RWPE1 (cell line): ENCODE measurements around the gene SLC27A1.
"Not testable (repeated sequence)": the region's sequence is repeated elsewhere in the genome, so short reads cannot be mapped to it uniquely, and the experiment has no call there.

Experiments
- CTCF ChIA-PET: fragments of 350-600 bp; sonication (Branson Sonifier 250); formaldehyde crosslinking; extraction: SDS; loops from one replicate; lab custom pipeline; 2021; lab: Yijun Ruan, JAX
- POLR2A ChIA-PET: fragments of 400-600 bp; formaldehyde crosslinking; extraction: SDS; loops from one replicate; lab custom pipeline; 2020; ENCODE audit warnings: antibody characterized with exemption; ENCODE audit not compliant: low non-redundant PET; lab: Yijun Ruan, JAX
- DNase-seq: peaks from one replicate; pipeline ENCODE4 v3.0.0; 2012; ENCODE audit warnings: low spot score
- H3K27ac ChIP-seq: fragments of 450-650 bp; 2 replicates; pipeline ENCODE4 v1.5.1; 2017
- TF ChIP-seq, protein P1 (sequence below): fragments of 450-650 bp; conservative IDR thresholded peaks from 2 replicates; pipeline ENCODE4 v1.5.1; 2017; ENCODE audit warnings: low read depth, mild to moderate bottlenecking

SLC27A1 gene

DNA sequence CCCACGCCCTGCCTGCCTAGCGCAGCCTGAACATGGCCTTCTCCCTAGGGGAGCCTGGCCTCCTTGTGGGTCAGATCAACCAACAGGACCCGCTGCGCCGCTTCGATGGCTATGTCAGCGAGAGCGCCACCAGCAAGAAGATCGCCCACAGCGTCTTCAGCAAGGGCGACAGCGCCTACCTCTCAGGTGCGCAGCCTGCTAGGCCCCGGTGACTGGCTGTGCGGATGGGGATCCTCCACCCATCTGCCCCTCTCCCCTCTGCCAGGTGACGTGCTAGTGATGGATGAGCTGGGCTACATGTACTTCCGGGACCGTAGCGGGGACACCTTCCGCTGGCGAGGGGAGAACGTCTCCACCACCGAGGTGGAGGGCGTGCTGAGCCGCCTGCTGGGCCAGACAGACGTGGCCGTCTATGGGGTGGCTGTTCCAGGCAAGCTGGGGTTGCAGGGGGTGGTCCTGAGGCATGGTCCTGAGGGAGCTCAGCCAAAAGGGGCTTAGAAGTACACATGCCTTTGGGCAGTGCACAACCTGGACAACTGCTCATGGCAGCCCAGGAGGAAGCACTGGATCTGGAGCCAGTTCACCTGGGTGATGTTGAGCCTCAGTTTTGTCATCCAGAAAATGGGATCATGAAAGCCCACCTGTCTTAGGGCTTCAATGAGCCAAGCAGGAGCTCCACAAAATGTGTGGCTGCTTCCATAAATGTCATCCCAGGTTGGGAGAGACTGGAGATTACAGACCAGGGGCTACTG lies 30.3 kb downstream of the SLC27A1 start:
- DNase-seq = no peak
- TF ChIP-seq, protein P1, sequence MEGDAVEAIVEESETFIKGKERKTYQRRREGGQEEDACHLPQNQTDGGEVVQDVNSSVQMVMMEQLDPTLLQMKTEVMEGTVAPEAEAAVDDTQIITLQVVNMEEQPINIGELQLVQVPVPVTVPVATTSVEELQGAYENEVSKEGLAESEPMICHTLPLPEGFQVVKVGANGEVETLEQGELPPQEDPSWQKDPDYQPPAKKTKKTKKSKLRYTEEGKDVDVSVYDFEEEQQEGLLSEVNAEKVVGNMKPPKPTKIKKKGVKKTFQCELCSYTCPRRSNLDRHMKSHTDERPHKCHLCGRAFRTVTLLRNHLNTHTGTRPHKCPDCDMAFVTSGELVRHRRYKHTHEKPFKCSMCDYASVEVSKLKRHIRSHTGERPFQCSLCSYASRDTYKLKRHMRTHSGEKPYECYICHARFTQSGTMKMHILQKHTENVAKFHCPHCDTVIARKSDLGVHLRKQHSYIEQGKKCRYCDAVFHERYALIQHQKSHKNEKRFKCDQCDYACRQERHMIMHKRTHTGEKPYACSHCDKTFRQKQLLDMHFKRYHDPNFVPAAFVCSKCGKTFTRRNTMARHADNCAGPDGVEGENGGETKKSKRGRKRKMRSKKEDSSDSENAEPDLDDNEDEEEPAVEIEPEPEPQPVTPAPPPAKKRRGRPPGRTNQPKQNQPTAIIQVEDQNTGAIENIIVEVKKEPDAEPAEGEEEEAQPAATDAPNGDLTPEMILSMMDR = no peak
- POLR2A ChIA-PET = interaction anchor here (0.5 kb wide), 1 partner anchor 215 kb away, joined by 3 read pairs; no protein-coding TSS in a partner anchor
- H3K27ac ChIP-seq = peak overlapping the region; percentile 66
- CTCF ChIA-PET = interaction anchor here (0.5 kb wide), 1 partner anchor 50 kb away, joined by 3 read pairs; no protein-coding TSS in a partner anchor

DNA sequence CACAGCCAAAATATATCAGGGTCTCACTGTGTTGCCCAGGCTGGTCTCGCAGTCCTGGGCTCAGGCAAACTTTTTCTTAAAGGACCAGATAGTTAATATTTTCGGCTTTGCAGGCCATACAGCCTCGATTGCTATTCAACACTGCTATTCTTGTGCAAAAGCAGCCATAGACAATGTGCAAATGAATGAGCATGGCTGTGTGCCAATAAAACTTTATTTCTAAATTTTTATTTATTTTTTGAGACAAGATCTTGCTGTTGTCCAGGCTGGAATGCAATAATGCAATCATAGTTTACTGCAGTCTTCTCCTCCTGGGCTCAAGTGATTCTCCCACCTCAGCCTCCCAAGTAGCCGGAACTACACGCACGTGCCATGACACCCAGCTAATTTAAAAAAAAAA lies 32.9 kb downstream of the SLC27A1 start:
- TF ChIP-seq, protein P1 = no peak
- no peak for DNase-seq
- CTCF ChIA-PET = interaction anchor here (0.6 kb wide), 1 partner anchor 62 kb away, joined by 3 read pairs; no protein-coding TSS in a partner anchor
- peak overlapping the region; percentile 98 for H3K27ac ChIP-seq
- POLR2A ChIA-PET = no interaction called here

DNA sequence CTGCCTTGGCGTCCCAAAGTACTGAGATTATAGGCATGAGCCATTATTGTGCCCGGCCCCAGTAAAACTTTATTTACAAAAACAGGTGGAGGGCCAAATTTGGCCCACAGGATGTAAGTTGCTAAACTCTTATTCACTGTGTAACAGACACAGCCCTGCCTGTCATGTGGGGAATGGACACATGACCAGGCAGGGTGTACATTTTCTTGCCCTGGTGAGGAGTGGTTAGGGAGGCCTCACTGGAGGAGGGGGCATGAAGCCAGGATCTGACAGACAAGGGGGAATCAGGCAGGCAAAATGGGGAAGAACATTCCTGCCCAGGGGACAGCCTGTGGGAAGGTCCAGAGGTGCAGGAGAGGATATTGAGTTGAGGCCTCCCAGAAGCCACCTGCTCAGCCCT lies 33.7 kb downstream of the SLC27A1 start:
- peak overlapping the region; percentile 98 for H3K27ac ChIP-seq
- TF ChIP-seq, protein P1 = no peak
- no peak for DNase-seq
- POLR2A ChIA-PET = no interaction called here
- CTCF ChIA-PET = interaction anchor here (0.7 kb wide), 1 partner anchor 331 kb away, joined by 3 read pairs; no protein-coding TSS in a partner anchor

DNA sequence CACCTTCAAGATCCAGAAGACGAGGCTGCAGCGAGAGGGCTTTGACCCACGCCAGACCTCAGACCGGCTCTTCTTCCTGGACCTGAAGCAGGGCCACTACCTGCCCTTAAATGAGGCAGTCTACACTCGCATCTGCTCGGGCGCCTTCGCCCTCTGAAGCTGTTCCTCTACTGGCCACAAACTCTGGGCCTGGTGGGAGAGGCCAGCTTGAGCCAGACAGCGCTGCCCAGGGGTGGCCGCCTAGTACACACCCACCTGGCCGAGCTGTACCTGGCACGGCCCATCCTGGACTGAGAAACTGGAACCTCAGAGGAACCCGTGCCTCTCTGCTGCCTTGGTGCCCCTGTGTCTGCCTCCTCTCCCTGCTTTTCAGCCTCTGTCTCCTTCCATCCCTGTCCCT lies 34.1 kb downstream of the SLC27A1 start:
- TF ChIP-seq, protein P1 = no peak
- ChIA-PET POLR2A (no interaction called here), CTCF (interaction anchor here (0.5 to 0.7 kb wide), 2 partner anchors 41 to 330 kb away, joined by 3 read pairs; no protein-coding TSS in a partner anchor)
- peak overlapping the region; percentile 98 for H3K27ac ChIP-seq
- no peak for DNase-seq

DNA sequence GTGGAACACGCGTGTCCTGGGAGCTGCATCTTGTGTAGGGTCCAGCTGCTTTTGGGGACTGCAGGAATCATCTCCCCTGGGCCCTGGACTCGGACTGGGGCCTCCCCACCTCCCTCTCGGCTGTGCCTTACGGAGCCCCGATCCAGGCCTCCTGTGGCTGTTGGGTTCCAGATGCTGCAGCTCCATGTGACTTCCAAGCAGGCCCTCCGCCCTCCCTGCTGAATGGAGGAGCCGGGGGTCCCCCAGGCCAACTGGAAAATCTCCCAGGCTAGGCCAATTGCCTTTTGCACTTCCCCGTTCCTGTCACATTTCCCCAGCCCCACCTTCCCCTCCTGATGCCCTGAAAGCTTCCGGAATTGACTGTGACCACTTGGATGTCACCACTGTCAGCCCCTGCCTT lies 34.9 kb downstream of the SLC27A1 start:
- DNase-seq = no peak
- TF ChIP-seq, protein P1 = no peak
- ChIA-PET CTCF (interaction anchor here (0.5 to 1.2 kb wide), 3 partner anchors 9 to 100 kb away, joined by 3 to 6 read pairs (median 3); no protein-coding TSS in a partner anchor), POLR2A (no interaction called here)
- peak overlapping the region; percentile 98 for H3K27ac ChIP-seq

DNA sequence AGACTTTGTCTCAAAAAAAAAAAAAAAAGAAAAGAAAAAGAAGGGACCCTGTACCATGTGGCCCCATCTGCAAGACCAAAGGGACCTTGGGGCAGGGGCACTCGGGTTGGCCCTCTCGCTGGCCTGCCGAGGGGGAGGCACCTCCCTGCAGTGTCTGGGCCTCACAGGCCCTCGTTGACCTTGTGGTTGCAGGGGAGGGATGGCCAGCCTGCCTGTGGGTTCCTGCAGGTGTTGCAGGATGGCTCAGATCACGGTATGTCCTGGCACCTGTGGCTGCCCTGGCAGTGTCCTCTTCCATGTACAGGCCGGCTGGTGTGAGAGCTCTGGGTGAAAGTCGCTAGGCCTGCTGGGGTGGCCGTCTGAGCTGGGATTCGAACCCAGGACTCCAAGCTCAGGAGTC lies 36.4 kb downstream of the SLC27A1 start:
- POLR2A ChIA-PET = no interaction called here
- DNase-seq = no peak
- TF ChIP-seq, protein P1 = no peak
- peak overlapping the region; percentile 98 for H3K27ac ChIP-seq
- CTCF ChIA-PET = interaction anchor here (0.8 to 0.9 kb wide), 2 partner anchors 11 to 463 kb away, joined by 3 to 6 read pairs; no protein-coding TSS in a partner anchor

DNA sequence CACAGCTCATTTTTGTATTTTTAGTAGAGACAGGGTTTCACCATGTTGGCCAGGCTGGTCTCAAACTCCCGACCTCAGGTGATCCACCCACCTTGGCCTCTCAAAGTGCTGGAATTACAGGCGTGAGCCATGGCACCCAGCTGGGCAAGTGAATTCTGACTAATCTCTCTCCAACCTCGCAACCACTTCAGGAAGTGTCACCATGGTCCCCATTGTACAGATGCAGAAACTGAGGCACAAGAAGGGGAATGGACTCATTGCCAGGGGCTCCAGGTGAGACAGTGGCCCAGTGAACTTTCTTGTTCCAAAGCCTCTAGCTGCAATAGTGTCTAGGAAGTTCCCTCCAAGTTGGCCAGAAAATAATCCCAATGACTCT lies 38.2 kb downstream of the SLC27A1 start:
- peak overlapping the region; percentile 98 for H3K27ac ChIP-seq
- DNase-seq, CTCF ChIA-PET, POLR2A ChIA-PET: not testable (repeated sequence)
